ENCODE data around the gene OS9.

The OS9 gene

GRCh38 chr12:57735952-57736740 lies 42.2 kb downstream of the OS9 start:
- no peak for DNase-seq (ENCODE audit: low spot score)

GRCh38 chr12:57736741-57737466 lies 43.0 kb downstream of the OS9 start:
- DNase-seq (ENCODE audit: low spot score), result no peak

GRCh38 chr12:57737467-57738460 lies 43.8 kb downstream of the OS9 start:
- no peak for DNase-seq (ENCODE audit: low spot score)

- no peak for DNase-seq (ENCODE audit: low spot score)
Observed at GRCh38 chr12:57738661-57739237, 44.8 kb downstream of the OS9 start, which contains the start of gene AGAP2. Gene AGAP2, minus strand, starts transcription at chr12:57738742. Its CDS starts 496 bp downstream, at chr12:57738246.

GRCh38 chr12:57739387-57739786 lies 45.5 kb downstream of the OS9 start:
- no peak for DNase-seq (ENCODE audit: low spot score)

GRCh38 chr12:57739914-57740538 lies 46.1 kb downstream of the OS9 start:
- DNase-seq (ENCODE audit: low spot score), result no peak

- DNase-seq (ENCODE audit: low spot score), result no peak
Observed at GRCh38 chr12:57740656-57741412, 46.9 kb downstream of the OS9 start.

GRCh38 chr12:57741413-57741789 lies 47.5 kb downstream of the OS9 start:
- no peak for DNase-seq (ENCODE audit: low spot score)

- DNase-seq (ENCODE audit: low spot score), result no peak
Observed at GRCh38 chr12:57741844-57742738, 48.2 kb downstream of the OS9 start.

- no peak for DNase-seq (ENCODE audit: low spot score)
Observed at GRCh38 chr12:57743769-57744168, 49.8 kb downstream of the OS9 start.

GRCh38 chr12:57744194-57744776 lies 50.4 kb downstream of the OS9 start:
- DNase-seq (ENCODE audit: low spot score), result no peak

- peak; percentile 98 for DNase-seq (ENCODE audit: low spot score)
Observed at GRCh38 chr12:57744777-57745484, 51.0 kb downstream of the OS9 start, which contains the start of gene TSPAN31. Gene TSPAN31, plus strand, starts transcription at chr12:57745039. Its CDS starts 116 bp downstream, at chr12:57745155.

- no peak for DNase-seq (ENCODE audit: low spot score)
Observed at GRCh38 chr12:57745485-57745881, 51.6 kb downstream of the OS9 start.

GRCh38 chr12:57746025-57746424 lies 52.1 kb downstream of the OS9 start:
- DNase-seq (ENCODE audit: low spot score), result no peak

GRCh38 chr12:57749061-57749460 lies 55.1 kb downstream of the OS9 start:
- no peak for DNase-seq (ENCODE audit: low spot score)

- no peak for DNase-seq (ENCODE audit: low spot score)
Observed at GRCh38 chr12:57750561-57751431, 56.9 kb downstream of the OS9 start.

GRCh38 chr12:57751432-57751787 lies 57.5 kb downstream of the OS9 start:
- no peak for DNase-seq (ENCODE audit: low spot score)

All from globus pallidus (tissue), 1 donor.